GF-D8 (cell line): ENCODE results near the gene SCAMP4.
"Not testable (repeated sequence)": the region's sequence is repeated elsewhere in the genome, so short reads cannot be mapped to it uniquely, and the experiment has no call there.

ENCODE experiments used
- DNase-seq: peaks from one replicate; lab custom pipeline; 2025; lab: John Stamatoyannopoulos, UW

SCAMP4 gene

GRCh38 chr19:1866693-1867348 lies 38.4 kb upstream of the SCAMP4 start:
- DNase-seq: no peak

- no peak for DNase-seq
Observed at GRCh38 chr19:1867349-1867724, 37.9 kb upstream of the SCAMP4 start.

- no peak for DNase-seq
Observed at GRCh38 chr19:1868971-1869370, 36.2 kb upstream of the SCAMP4 start.

GRCh38 chr19:1871140-1871597 lies 34.0 kb upstream of the SCAMP4 start:
- DNase-seq: no peak

GRCh38 chr19:1871630-1872029 lies 33.6 kb upstream of the SCAMP4 start:
- no peak for DNase-seq

- DNase-seq: no peak
Observed at GRCh38 chr19:1872807-1873523, 32.2 kb upstream of the SCAMP4 start.

- no peak for DNase-seq
Observed at GRCh38 chr19:1873524-1874473, 31.4 kb upstream of the SCAMP4 start.

GRCh38 chr19:1874554-1875185 lies 30.5 kb upstream of the SCAMP4 start:
- DNase-seq: peak; percentile 28

GRCh38 chr19:1875265-1875645 lies 29.9 kb upstream of the SCAMP4 start:
- DNase-seq: not testable (repeated sequence)

GRCh38 chr19:1875646-1876495 lies 29.3 kb upstream of the SCAMP4 start:
- peak; percentile 53 for DNase-seq

- not testable (repeated sequence) for DNase-seq
Observed at GRCh38 chr19:1876496-1877279, 28.5 kb upstream of the SCAMP4 start.

GRCh38 chr19:1877280-1877660 lies 27.9 kb upstream of the SCAMP4 start:
- not testable (repeated sequence) for DNase-seq

- not testable (repeated sequence) for DNase-seq
Observed at GRCh38 chr19:1878583-1878982, 26.6 kb upstream of the SCAMP4 start.

GRCh38 chr19:1879982-1880381 lies 25.2 kb upstream of the SCAMP4 start:
- not testable (repeated sequence) for DNase-seq

- DNase-seq: no peak
Observed at GRCh38 chr19:1880611-1881392, 24.4 kb upstream of the SCAMP4 start.

GRCh38 chr19:1881393-1882088 lies 23.7 kb upstream of the SCAMP4 start:
- not testable (repeated sequence) for DNase-seq

GRCh38 chr19:1882089-1882785 lies 23.0 kb upstream of the SCAMP4 start:
- no peak for DNase-seq
